ENCODE data around the gene FTCD. TPM values are rescaled to one million over a fixed set of nuclear protein-coding genes. Genes with fewer than 3 reads are reported as not detected.
"Not testable (repeated sequence)": the region's sequence is repeated elsewhere in the genome, so short reads cannot be mapped to it uniquely, and the experiment has no call there.

FTCD gene
- total and polyA plus RNA-seq, 5 donors, result 1.00 to 3.5 (median 1.8) TPM

- Histone ChIP-seq H3K4me3 (ENCODE audit: low read length) (no peak overlapping the region), H3K4me1 (ENCODE audit: control insufficient read depth, insufficient read depth, low read length) (no peaks in the 10 kb centered on the region), H3K27ac (ENCODE audit: low read length) (no peak overlapping the region), H3K9me3 (ENCODE audit: control insufficient read depth, low read length) (no peaks in the 10 kb centered on the region), H3K27me3 (ENCODE audit: control insufficient read depth, insufficient read depth) (no peaks in the 10 kb centered on the region)
- no peak for ATAC-seq
- DNase-seq, result no peak
- intact Hi-C loops (cut with DNase I), result no loop called here
- WGBS, result 83% methylated on average over 24 of the region's 24 CpGs
Observed at GRCh38 chr21:46180079-46180722, 24.8 kb upstream of the FTCD start.

GRCh38 chr21:46179708-46180078, 24.3 kb upstream of the FTCD start:
- ATAC-seq (no peak), DNase-seq (no peak)
- WGBS, result 87% methylated on average over 17 of the region's 17 CpGs
- Histone ChIP-seq H3K27me3 (ENCODE audit: control insufficient read depth, insufficient read depth) (no peaks in the 10 kb centered on the region), H3K9me3 (ENCODE audit: control insufficient read depth, low read length) (no peaks in the 10 kb centered on the region), H3K4me3 (ENCODE audit: low read length) (no peak overlapping the region), H3K4me1 (ENCODE audit: control insufficient read depth, insufficient read depth, low read length) (no peaks in the 10 kb centered on the region), H3K27ac (ENCODE audit: low read length) (no peak overlapping the region)
- intact Hi-C loops (cut with DNase I), result no loop called here

GRCh38 chr21:46178961-46179360, 23.6 kb upstream of the FTCD start:
- Histone ChIP-seq H3K27ac (ENCODE audit: low read length) (no peak overlapping the region), H3K27me3 (ENCODE audit: control insufficient read depth, insufficient read depth) (no peaks in the 10 kb centered on the region), H3K9me3 (ENCODE audit: control insufficient read depth, low read length) (no peaks in the 10 kb centered on the region), H3K4me3 (ENCODE audit: low read length) (no peak overlapping the region), H3K4me1 (ENCODE audit: control insufficient read depth, insufficient read depth, low read length) (no peaks in the 10 kb centered on the region)
- no peak for DNase-seq
- WGBS, result 89% methylated on average over 4 of the region's 4 CpGs
- ATAC-seq, result no peak
- intact Hi-C loops (cut with DNase I), result no loop called here

GRCh38 chr21:46176443-46177129, 21.2 kb upstream of the FTCD start:
- ATAC-seq; H3K4me1 ChIP-seq (ENCODE audit: control insufficient read depth, insufficient read depth, low read length); H3K4me3 ChIP-seq (ENCODE audit: low read length); DNase-seq; intact Hi-C loops (cut with DNase I); H3K27ac ChIP-seq (ENCODE audit: low read length); H3K27me3 ChIP-seq (ENCODE audit: control insufficient read depth, insufficient read depth); H3K9me3 ChIP-seq (ENCODE audit: control insufficient read depth, low read length): not testable (repeated sequence)
- 94% methylated on average over 3 of the region's 3 CpGs for WGBS

DNA sequence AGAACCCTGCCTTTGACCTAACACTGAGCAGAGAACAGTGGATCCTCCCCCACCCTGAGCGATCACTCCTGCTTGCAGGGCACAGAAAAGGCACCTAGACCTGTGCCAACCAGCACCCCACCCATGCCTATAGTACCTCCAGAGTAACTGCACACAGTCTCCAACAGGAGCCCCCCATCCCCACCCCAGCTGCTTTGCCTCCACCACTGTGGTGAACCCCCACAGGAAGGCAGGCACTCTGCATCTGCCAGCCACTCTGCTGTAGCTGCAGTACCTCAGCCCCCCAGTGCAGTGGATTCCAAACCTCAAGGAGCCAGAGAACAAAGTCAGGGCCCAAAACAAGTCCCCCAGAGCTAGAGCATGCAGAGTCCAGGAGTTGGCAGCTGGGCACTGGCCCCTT, 18.2 kb upstream of the FTCD start:
- H3K9me3 ChIP-seq (ENCODE audit: control insufficient read depth, low read length), result no peaks in the 10 kb centered on the region
- no peaks in the 10 kb centered on the region for H3K4me1 ChIP-seq (ENCODE audit: control insufficient read depth, insufficient read depth, low read length)
- peak in 1 of 2 donors; percentile 18 for ATAC-seq
- intact Hi-C loops (cut with DNase I), result no loop called here
- 95% methylated on average over 1 of the region's 1 CpG for WGBS
- no peak overlapping the region for H3K27ac ChIP-seq (ENCODE audit: low read length)
- peak in 1 of 3 donors; percentile 19 for DNase-seq
- H3K27me3 ChIP-seq (ENCODE audit: control insufficient read depth, insufficient read depth), result no peaks in the 10 kb centered on the region
- no peak overlapping the region for H3K4me3 ChIP-seq (ENCODE audit: low read length)

- Histone ChIP-seq H3K4me1 (ENCODE audit: control insufficient read depth, insufficient read depth, low read length) (no peaks in the 10 kb centered on the region), H3K27ac (ENCODE audit: low read length) (no peak overlapping the region), H3K4me3 (ENCODE audit: low read length) (no peak overlapping the region), H3K27me3 (ENCODE audit: control insufficient read depth, insufficient read depth) (no peaks in the 10 kb centered on the region), H3K9me3 (ENCODE audit: control insufficient read depth, low read length) (no peaks in the 10 kb centered on the region)
- DNase-seq, result peak in 1 of 3 donors; percentile 20
- 90% methylated on average over 6 of the region's 6 CpGs for WGBS
- peak in 1 of 2 donors; percentile 11 for ATAC-seq
- intact Hi-C loops (cut with DNase I), result no loop called here
Observed at GRCh38 chr21:46172863-46173528, 17.6 kb upstream of the FTCD start.

- 87% methylated on average over 21 of the region's 21 CpGs for WGBS
- Histone ChIP-seq H3K4me3 (ENCODE audit: low read length) (no peak overlapping the region), H3K27ac (ENCODE audit: low read length) (no peak overlapping the region), H3K9me3 (ENCODE audit: control insufficient read depth, low read length) (no peaks in the 10 kb centered on the region), H3K27me3 (ENCODE audit: control insufficient read depth, insufficient read depth) (no peaks in the 10 kb centered on the region), H3K4me1 (ENCODE audit: control insufficient read depth, insufficient read depth, low read length) (no peaks in the 10 kb centered on the region)
- peak in 2 of 3 donors; percentile 5 to 37 for DNase-seq
- intact Hi-C loops (cut with DNase I), result no loop called here
- ATAC-seq, result peak in 1 of 2 donors; percentile 40
Observed at GRCh38 chr21:46171996-46172862, 16.9 kb upstream of the FTCD start.

DNA sequence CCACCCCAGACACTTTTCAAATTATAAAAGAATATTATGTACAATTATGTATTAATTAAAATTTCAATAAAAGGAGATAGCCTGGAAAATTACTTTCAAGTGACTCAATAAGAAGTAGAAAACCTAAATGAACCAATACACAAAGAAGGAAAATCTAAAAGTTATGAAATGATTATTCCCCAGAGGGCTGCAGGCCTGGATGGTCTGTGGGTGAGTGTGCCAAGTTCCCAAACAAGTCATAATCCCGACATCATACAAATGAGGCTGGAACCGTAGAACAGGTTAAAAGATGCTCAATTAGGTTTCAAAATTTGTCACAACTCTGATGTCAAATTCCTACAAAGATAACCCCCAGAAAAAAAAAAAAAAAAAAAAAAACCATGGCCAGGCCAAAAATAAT, 16.2 kb upstream of the FTCD start:
- no peak overlapping the region for H3K4me3 ChIP-seq (ENCODE audit: low read length)
- intact Hi-C loops (cut with DNase I), result no loop called here
- 42% methylated on average over 2 of the region's 2 CpGs for WGBS
- H3K4me1 ChIP-seq (ENCODE audit: control insufficient read depth, insufficient read depth, low read length), result no peaks in the 10 kb centered on the region
- no peak overlapping the region for H3K27ac ChIP-seq (ENCODE audit: low read length)
- ATAC-seq, result no peak
- peak in 1 of 3 donors; percentile 3 for DNase-seq
- no peaks in the 10 kb centered on the region for H3K9me3 ChIP-seq (ENCODE audit: control insufficient read depth, low read length)
- no peaks in the 10 kb centered on the region for H3K27me3 ChIP-seq (ENCODE audit: control insufficient read depth, insufficient read depth)

DNA sequence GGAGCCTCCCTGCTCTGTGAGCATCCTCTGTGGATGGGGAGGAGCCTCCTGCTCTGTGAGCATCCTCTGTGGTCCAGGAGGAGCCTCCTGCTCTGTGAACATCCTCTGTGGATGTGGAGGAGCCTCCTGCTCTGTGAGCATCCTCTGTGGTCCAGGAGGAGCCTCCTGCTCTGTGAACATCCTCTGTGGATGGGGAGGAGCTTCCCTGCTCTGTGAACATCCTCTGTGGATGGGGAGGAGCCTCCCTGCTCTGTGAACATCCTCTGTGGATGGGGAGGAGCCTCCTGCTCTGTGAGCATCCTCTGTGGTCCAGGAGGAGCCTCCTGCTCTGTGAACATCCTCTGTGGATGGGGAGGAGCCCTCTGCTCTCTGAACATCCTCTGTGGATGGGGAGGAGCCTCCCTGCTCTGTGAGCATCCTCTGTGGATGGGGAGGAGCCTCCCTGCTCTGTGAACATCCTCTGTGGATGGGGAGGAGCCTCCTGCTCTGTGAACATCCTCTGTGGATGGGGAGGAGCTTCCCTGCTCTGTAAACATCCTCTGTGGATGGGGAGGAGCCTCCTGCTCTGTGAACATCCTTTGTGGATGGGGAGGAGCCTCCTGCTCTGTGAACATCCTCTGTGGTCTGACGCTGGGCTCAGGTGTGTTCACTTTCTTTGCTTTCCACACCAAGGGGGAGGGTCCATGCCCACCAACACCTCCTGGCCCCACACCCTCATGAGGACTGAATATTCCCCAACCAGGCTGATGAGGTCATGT, 15.2 kb upstream of the FTCD start:
- 85% methylated on average over 1 of the region's 1 CpG for whole genome bisulfite sequencing
- H3K4me3 ChIP-seq (ENCODE audit: low read length); ATAC-seq; H3K27me3 ChIP-seq (ENCODE audit: control insufficient read depth, insufficient read depth); H3K4me1 ChIP-seq (ENCODE audit: control insufficient read depth, insufficient read depth, low read length); intact Hi-C loops (cut with DNase I); H3K9me3 ChIP-seq (ENCODE audit: control insufficient read depth, low read length); H3K27ac ChIP-seq (ENCODE audit: low read length): not testable (repeated sequence)
- DNase-seq, result peak in 1 of 3 donors; percentile 4

- no peak overlapping the region for H3K27ac ChIP-seq (ENCODE audit: low read length)
- no peaks in the 10 kb centered on the region for H3K9me3 ChIP-seq (ENCODE audit: control insufficient read depth, low read length)
- no peaks in the 10 kb centered on the region for H3K27me3 ChIP-seq (ENCODE audit: control insufficient read depth, insufficient read depth)
- H3K4me1 ChIP-seq (ENCODE audit: control insufficient read depth, insufficient read depth, low read length), result no peaks in the 10 kb centered on the region
- no peak overlapping the region for H3K4me3 ChIP-seq (ENCODE audit: low read length)
- intact Hi-C loops (cut with DNase I), result no loop called here
- DNase-seq (no peak), ATAC-seq (no peak)
- WGBS, result 75% methylated on average over 8 of the region's 8 CpGs
Observed at GRCh38 chr21:46168659-46169386, 13.4 kb upstream of the FTCD start.
